OCI-LY3 (cell line): Measurements from ENCODE around the gene ZYX.

Experiments used
- CTCF ChIP-seq: fragments of 200-600, 300-600 bp; sonication (generic); IDR thresholded peaks from 2 replicates; pipeline ENCODE4 v1.5.1; 2014; ENCODE audit warnings: antibody characterized with exemption, low read length, low read depth
- EZH2phosphoT487 ChIP-seq: fragments of 200-600 bp; shearing (Covaris generic); IDR thresholded peaks from 2 replicates; pipeline ENCODE4 v1.6.1; 2018; ENCODE audit warnings: antibody characterized with exemption, mixed run types, low read depth

GRCh38 chr7:143396625-143397556 lies 15.7 kb downstream of the ZYX start:
- TF ChIP-seq CTCF (no peak), EZH2phosphoT487 (no peak)
